ENCODE results near the gene PLEKHM2.

PLEKHM2 gene

GRCh38 chr1:15701784-15702183, 17.7 kb downstream of the PLEKHM2 start:
- no peak for DNase-seq (ENCODE audit: low read depth, low spot score)

GRCh38 chr1:15702722-15703550, 18.8 kb downstream of the PLEKHM2 start:
- peak; percentile 35 for DNase-seq (ENCODE audit: low read depth, low spot score)

GRCh38 chr1:15703562-15703961, 19.4 kb downstream of the PLEKHM2 start:
- peak; percentile 94 for DNase-seq (ENCODE audit: low read depth, low spot score)

- no peak for DNase-seq (ENCODE audit: low read depth, low spot score)
These were observed 20.5 kb downstream of the PLEKHM2 start for GRCh38 chr1:15704526-15705183.

- DNase-seq (ENCODE audit: low read depth, low spot score), result no peak
These were observed 21.1 kb downstream of the PLEKHM2 start for GRCh38 chr1:15705184-15705566.

GRCh38 chr1:15706751-15707150, 22.6 kb downstream of the PLEKHM2 start:
- no peak for DNase-seq (ENCODE audit: low read depth, low spot score)

- no peak for DNase-seq (ENCODE audit: low read depth, low spot score)
These were observed 23.3 kb downstream of the PLEKHM2 start for GRCh38 chr1:15707239-15707925.

GRCh38 chr1:15708486-15709137, 24.5 kb downstream of the PLEKHM2 start:
- no peak for DNase-seq (ENCODE audit: low read depth, low spot score)

GRCh38 chr1:15709226-15709625, 25.1 kb downstream of the PLEKHM2 start:
- DNase-seq (ENCODE audit: low read depth, low spot score), result no peak

GRCh38 chr1:15712168-15712567, 28.0 kb downstream of the PLEKHM2 start:
- DNase-seq (ENCODE audit: low read depth, low spot score), result no peak

- DNase-seq (ENCODE audit: low read depth, low spot score), result peak; percentile 70
These were observed 30.5 kb downstream of the PLEKHM2 start for GRCh38 chr1:15714406-15715136.

GRCh38 chr1:15717418-15718125, 33.5 kb downstream of the PLEKHM2 start:
- DNase-seq (ENCODE audit: low read depth, low spot score), result no peak

GRCh38 chr1:15718199-15718601, 34.1 kb downstream of the PLEKHM2 start:
- no peak for DNase-seq (ENCODE audit: low read depth, low spot score)

- DNase-seq (ENCODE audit: low read depth, low spot score), result no peak
These were observed 35.4 kb downstream of the PLEKHM2 start for GRCh38 chr1:15719381-15720120.

GRCh38 chr1:15720861-15721260, 36.7 kb downstream of the PLEKHM2 start:
- DNase-seq (ENCODE audit: low read depth, low spot score), result no peak

GRCh38 chr1:15722411-15722810, 38.3 kb downstream of the PLEKHM2 start:
- DNase-seq (ENCODE audit: low read depth, low spot score), result no peak

GRCh38 chr1:15722836-15723532, 38.9 kb downstream of the PLEKHM2 start:
- no peak for DNase-seq (ENCODE audit: low read depth, low spot score)

- no peak for DNase-seq (ENCODE audit: low read depth, low spot score)
These were observed 39.6 kb downstream of the PLEKHM2 start for GRCh38 chr1:15723631-15724246.
